D721Med (cell line): ENCODE results near the gene POLE4.

Source experiments
- DNase-seq: peaks from one replicate; pipeline ENCODE4 v3.0.0; 2011; ENCODE audit warnings: low spot score; ENCODE audit not compliant: insufficient read length
- FAIRE-seq: peaks from 2 replicates; lab custom pipeline; 2011; peaks lifted over from hg19 to GRCh38; lab: Jason Lieb, UNC
- CTCF ChIP-seq: IDR thresholded peaks from 2 replicates; pipeline ENCODE4 v1.5.1; 2012; ENCODE audit warnings: mild to moderate bottlenecking, control low read depth; ENCODE audit not compliant: insufficient read depth; ENCODE audit errors: missing control alignments

POLE4 gene

GRCh38 chr2:74917702-74918619, 40.5 kb upstream of the POLE4 start:
- no peak for TF ChIP-seq CTCF
- FAIRE-seq (no peak), DNase-seq (no peak)

- FAIRE-seq: no peak
- DNase-seq: peak; percentile 88
- TF ChIP-seq CTCF: peak; percentile 87
Observed at GRCh38 chr2:74919827-74920226, 38.6 kb upstream of the POLE4 start.

- FAIRE-seq (no peak), DNase-seq (no peak)
- TF ChIP-seq CTCF: no peak
Observed at GRCh38 chr2:74921236-74921736, 37.2 kb upstream of the POLE4 start.

- FAIRE-seq: no peak
- TF ChIP-seq CTCF: no peak
Observed at GRCh38 chr2:74922592-74923227, 35.7 kb upstream of the POLE4 start.

GRCh38 chr2:74924463-74925265, 33.8 kb upstream of the POLE4 start:
- FAIRE-seq (no peak), DNase-seq (no peak)
- no peak for TF ChIP-seq CTCF

More at GRCh38 chr2:74922592-74923227, 35.7 kb upstream of the POLE4 start:
- DNase-seq: no peak

GRCh38 chr2:74925361-74925786, 33.1 kb upstream of the POLE4 start:
- FAIRE-seq (no peak), DNase-seq (no peak)
- TF ChIP-seq CTCF: no peak
